Omental fat pad (tissue), 4 donors: ENCODE results near the gene BMX. TPM values are rescaled to one million over a fixed set of nuclear protein-coding genes. Genes with fewer than 3 reads are reported as not detected.

ENCODE experiments used
- ATAC-seq: fragments of 150-250 bp; one replicate; pipeline ENCODE4 v1.9.1; 2016; ENCODE audit warnings: mild to moderate bottlenecking, moderate library complexity; ENCODE audit not compliant: low FRiP score
- DNase-seq: peaks from one replicate; pipeline ENCODE4 v3.0.0-alpha.2; 2019; ENCODE audit warnings: low spot score
- total RNA-seq, 4 donors: library from RNA; depleted of rRNA; stranded (reverse); fragments of >200 nt; gene quantifications; one replicate each; pipeline ENCODE4 v1.1.0, GENCODE V29; 2016
- TF ChIP-seq, protein P1 (sequence below), 3 donors: fragments of 450-650 bp; IDR thresholded peaks; one replicate each; pipeline ENCODE4 v1.5.1; 2016 to 2017; ENCODE audit warnings: antibody characterized with exemption in 3 of 3, mild to moderate bottlenecking in 3 of 3, moderate library complexity in 2 of 3

Gene BMX
- total RNA-seq, 4 donors from 2014 or later, result 1.7 to 12.9 (median 2.8) TPM

- TF ChIP-seq, protein P1, sequence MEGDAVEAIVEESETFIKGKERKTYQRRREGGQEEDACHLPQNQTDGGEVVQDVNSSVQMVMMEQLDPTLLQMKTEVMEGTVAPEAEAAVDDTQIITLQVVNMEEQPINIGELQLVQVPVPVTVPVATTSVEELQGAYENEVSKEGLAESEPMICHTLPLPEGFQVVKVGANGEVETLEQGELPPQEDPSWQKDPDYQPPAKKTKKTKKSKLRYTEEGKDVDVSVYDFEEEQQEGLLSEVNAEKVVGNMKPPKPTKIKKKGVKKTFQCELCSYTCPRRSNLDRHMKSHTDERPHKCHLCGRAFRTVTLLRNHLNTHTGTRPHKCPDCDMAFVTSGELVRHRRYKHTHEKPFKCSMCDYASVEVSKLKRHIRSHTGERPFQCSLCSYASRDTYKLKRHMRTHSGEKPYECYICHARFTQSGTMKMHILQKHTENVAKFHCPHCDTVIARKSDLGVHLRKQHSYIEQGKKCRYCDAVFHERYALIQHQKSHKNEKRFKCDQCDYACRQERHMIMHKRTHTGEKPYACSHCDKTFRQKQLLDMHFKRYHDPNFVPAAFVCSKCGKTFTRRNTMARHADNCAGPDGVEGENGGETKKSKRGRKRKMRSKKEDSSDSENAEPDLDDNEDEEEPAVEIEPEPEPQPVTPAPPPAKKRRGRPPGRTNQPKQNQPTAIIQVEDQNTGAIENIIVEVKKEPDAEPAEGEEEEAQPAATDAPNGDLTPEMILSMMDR (IDR thresholded peaks at IDR 0.05), result no peak
- no peak for DNase-seq
- no peak for ATAC-seq
Observed at GRCh38 chrX:15515931-15516330, 15.3 kb downstream of the BMX start.

DNA sequence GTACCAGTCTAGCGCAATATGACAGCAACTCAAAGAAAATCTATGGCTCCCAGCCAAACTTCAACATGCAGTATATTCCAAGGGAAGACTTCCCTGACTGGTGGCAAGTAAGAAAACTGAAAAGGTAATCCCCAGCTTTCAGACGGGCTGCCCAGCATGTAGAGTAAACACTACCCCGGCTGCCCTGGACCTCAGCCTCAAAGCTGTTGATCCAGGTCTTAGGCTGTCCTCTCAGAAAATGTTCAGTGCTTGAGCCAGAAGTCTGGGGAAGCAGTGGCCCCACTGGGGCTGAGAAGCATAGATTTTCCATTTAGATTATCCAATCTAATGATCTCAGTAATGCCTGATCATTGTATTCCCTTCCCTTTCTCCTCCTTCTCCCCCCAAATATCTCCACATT is 21.9 kb downstream of the BMX start:
- ATAC-seq (no peak), DNase-seq (no peak)
- TF ChIP-seq, protein P1 (IDR thresholded peaks at IDR 0.05), result no peak

- TF ChIP-seq, protein P1 (IDR thresholded peaks at IDR 0.05), result no peak
- DNase-seq (no peak), ATAC-seq (no peak)
Observed at GRCh38 chrX:15523088-15523487, 22.5 kb downstream of the BMX start.

GRCh38 chrX:15524417-15524816 is 23.8 kb downstream of the BMX start:
- DNase-seq, result no peak
- no peak for ATAC-seq
- TF ChIP-seq, protein P1 (IDR thresholded peaks at IDR 0.05), result no peak

- DNase-seq (no peak), ATAC-seq (no peak)
- TF ChIP-seq, protein P1 (IDR thresholded peaks at IDR 0.05), result no peak
Observed at GRCh38 chrX:15525664-15526416, 25.2 kb downstream of the BMX start.

DNA sequence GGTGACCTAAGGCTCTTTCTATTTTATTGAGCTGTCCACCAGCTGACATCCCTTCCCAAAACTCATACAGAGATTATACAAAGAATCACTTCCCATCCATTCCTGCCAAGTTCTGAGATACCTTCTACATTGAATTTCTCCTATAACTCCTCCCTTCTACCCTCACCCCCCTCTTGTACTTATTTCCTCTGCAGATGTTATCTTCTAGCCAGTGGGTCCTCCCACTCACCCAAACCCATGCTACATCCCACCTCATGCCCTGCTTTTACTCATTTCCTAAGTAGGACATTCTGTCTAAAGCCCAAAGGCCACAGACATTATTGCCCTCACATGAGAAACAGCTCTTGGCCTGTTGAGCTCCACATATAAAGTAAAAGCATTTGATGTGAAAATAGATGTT is 28.6 kb downstream of the BMX start:
- no peak for ATAC-seq

More for the DNA sequence above, 28.6 kb downstream of the BMX start:
- DNase-seq, result no peak
- TF ChIP-seq, protein P1 (IDR thresholded peaks at IDR 0.05), result no peak
